Cortex of kidney (tissue), 1 donor: Measurements from ENCODE around the gene NID1.
"Not testable (repeated sequence)": the region's sequence is repeated elsewhere in the genome, so short reads cannot be mapped to it uniquely, and the experiment has no call there.

ENCODE experiments used
- DNase-seq: peaks from one replicate; lab custom pipeline; 2025; lab: John Stamatoyannopoulos, UW

NID1 gene

DNA sequence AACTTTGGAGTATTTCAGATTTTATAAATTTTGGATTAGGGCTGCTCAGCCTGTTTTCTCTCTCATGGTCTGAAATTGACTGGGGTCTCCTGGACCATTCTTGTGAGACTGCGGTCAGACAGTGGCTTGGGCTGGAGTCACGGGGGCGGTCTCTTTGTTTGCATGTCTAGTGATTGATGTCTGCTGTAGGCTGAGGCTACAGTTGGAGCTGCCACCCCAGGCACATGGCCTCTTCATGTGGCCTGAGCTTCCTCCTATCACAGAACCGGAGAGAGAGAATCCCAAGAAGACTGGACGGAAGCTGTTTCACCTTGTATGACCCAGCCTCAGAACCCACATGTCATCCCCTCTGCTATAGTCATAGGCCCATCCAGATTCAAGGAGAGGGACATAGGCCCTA lies 96.1 kb downstream of the NID1 start:
- no peak for DNase-seq

DNA sequence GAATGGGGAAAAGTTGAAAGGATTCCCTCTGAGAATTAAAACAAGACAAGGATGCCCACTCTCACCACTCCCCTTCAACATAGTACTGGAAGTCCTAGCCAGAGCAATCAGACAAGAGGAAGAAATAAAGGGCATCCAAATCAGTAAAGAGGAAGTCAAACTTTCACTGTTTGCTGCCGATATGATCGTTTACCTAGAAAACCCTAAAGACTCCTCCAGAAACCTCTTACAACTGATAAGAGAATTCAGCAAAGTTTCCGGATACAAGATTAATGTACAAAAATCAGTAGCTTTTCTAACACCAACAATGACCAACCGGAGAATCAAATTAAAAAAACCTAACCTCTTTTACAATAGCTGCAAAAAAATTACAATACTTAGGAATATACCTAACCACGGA lies 98.8 kb downstream of the NID1 start:
- DNase-seq = not testable (repeated sequence)

DNA sequence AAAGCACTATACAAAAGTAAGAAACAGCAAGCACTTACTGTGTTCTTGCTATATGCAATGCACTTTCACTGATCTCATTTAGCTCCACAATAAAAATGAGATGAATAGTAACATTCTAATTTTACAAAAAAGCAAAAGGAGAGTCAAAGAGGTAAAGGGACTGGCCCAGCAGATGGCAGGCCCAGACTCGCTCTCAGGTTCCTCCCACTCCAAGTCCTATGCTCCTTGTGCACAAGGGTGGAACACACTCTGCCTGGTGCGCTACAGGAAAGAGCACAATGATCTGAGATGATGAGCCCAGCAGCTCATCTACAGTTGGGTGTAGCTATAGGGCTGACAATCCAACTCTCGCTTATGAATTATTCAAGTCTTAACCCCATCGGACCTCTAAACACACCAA lies 104.1 kb downstream of the NID1 start:
- DNase-seq = no peak

DNA sequence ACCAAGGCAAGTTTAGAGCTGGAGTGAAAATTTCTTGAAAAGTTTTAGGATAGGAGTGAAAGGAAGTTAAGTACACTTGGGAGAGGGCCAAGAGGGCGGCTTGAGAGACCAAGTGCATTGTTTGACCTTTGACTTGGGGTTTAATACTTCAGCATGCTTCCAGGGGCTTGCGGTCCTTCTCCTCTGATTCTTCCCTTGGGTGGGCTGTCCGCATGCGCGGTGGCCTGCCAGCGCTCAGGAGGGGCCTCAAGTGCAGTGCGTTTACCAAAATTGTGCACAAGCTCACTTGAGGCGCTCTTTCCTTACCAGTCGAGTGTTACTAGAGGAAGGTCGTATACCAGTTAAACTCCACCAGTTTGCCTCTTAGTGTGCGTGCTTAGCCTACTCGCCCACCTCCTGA lies 106.9 kb downstream of the NID1 start:
- DNase-seq = no peak

DNA sequence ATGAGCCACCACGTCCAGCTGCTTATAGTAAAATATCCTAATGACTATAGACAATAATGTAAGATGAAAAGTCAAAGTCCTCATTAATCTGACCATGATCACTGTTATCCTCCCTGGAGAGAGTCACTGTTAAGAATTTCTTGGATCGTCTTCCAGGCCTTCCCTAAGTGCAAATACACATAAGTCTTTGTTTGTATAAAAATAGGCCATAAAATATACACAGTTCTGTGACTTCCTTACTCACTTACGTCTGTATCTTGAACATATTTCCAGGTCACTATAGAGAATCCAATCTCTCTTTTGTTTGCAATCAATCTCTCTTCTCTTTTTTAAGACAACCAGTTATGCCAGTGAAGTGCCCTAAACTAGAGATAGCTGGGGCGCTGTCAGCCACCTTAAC lies 109.1 kb downstream of the NID1 start:
- no peak for DNase-seq

DNA sequence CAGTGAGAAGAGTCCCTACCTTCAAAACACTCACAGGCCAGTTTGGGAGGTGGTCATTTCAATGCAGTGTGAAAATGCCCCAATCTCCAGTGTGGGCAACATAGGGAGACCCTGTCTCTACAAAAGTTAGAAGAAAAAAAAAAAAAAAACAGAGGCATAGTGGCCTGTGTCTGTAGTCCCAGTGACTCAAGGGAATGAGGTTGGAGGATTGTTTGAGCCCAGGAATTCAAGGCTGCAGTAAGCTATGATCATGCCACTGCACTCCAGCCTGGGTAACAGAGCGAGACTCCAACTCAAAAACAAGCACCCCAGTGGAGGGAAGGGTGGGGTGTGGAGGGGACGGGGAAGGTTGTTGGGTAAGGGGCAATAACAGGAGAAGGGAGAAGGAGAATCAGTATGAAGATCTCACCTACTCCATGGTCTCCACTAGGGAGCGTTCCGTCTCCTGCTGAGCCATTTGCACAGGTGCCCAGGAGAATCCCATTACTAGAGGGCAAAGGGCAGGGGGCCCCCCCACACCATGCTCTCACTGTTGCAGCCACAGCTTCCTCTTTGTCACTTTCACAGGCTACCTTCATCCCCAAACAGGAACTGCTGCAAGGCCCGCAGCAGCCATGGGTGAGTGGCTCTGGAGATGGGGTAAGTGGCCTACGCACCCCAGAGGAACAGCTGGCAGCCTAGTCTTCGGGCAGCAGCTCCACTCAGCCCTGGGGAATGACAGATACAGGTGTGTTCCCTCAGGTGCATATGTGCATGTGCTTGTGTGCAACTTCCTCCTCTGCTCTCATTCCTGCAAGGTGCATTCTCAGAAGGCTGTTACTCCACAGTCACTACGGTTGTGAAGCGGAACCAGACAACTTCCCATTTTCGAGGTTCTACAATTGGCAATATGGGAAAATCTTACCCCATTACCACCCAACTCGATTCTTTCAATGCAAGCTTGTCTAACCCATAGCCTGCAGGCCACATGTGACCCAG lies 110.3 kb downstream of the NID1 start:
- no peak for DNase-seq

DNA sequence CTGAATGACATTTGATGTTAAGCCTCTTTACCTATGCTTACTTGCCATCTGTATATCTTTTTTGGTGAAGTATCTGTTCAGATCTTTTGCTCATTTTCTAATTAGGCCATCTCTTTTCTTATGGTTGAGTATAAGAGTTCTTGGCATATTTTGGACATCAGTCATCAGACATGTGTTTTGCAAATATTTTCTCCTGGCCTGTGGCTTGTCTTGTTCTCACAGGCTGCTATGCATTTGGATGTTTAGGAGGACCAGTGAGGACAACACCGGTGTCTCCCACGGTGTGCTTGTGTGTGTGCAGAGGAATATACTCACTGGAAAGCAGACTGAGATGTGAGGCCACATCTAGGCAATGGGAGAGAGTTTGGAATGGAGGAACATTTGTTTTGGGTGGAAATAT lies 111.1 kb downstream of the NID1 start:
- DNase-seq = no peak

DNA sequence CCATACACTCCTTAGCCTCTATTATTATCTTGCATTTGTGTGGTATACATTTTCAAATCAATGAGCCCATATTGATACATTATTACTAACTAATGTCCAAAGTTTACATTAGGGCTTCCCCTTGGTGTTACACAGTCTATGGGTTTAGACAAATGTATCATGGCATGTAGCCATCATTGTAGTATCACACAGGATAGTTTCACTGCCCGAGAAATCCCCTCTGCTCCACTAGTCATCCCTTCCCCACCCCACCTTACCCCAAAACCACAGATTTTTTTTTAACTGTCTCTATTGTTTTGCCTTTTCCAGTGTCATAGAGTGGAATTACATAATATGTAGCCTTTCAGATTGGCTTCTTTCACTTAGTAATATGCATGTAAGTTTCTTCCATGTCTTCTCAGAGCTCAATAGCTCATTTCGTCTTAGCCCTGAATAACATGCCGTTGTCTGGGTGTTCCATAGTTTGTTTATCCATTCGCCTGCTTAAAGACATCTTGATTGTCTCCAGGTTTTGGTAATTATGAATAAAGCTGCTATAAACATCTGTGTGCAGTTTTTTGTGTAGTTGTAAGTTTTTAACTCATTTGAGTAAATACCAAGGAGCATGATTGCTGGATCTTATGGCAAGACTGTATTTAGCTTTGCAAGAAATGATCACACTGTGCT lies 111.8 kb downstream of the NID1 start:
- no peak for DNase-seq

DNA sequence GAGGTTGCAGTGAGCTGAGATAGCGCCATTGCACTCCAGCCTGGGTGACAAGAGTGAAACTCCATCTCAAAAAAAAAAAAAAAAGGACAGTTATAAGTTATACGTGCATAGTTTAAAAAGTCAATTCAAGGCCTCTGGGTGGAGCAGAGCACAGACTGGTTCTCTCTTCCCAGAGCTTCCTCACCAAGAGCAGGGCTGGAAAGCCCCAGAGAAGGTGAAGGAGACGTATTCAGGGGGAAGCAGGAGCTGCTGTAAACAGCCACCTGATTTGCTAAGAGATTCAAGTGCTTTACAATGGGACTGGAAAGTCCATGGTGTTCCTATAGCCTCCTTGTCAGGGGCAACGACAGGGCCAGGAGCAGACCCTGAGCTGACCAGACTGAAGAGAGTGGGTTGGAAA lies 113.2 kb downstream of the NID1 start:
- no peak for DNase-seq

DNA sequence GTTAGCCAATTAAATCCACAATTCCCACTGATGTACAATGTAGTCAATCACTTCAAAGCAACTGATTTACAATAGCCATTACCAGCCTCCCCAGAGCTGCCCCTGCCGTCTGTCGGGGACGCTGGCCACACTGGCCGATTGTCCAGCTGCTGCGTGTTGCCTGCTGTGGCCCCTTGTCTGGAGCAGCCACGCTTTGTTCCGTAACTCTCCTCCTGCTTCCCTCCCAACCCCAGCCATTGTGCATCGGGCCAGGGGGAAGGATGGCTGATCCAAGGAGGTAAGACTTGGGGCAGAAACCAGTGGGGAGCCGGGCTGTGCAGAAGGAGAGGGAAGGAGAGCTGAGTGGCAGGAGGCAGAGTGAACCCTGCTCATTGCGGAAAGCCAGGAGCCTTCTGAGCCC lies 114.6 kb downstream of the NID1 start:
- DNase-seq = no peak

DNA sequence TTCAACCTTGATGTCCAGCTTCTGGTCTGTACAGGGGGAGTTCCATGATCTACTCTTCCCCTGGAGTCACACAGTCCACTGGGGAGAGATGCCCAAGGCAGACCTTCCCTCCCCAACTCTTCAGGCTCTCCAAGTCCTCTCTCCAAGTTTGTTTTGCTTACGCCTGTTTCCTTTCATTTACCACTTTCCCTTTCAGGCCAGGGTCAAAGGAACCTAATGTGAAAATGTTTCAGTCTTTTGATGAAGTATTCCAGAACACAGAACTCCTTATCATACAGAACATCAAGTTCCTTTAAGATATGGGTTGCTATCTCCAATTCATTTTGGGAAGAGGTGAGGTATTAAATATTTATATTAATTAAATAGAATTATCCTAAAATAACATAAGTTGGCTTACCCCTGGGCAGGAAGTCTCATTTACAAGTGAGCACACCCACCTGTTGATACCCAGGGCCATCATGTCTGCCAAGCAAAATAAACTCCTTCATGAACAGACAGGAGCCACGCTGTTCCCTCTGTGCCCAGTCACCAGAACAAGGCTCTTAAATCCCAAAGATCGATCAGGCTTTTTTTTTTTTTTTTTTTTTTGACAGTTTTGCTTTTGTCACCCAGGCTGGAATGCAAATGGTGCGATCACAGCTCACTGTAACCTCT lies 116.0 kb downstream of the NID1 start:
- DNase-seq = no peak

DNA sequence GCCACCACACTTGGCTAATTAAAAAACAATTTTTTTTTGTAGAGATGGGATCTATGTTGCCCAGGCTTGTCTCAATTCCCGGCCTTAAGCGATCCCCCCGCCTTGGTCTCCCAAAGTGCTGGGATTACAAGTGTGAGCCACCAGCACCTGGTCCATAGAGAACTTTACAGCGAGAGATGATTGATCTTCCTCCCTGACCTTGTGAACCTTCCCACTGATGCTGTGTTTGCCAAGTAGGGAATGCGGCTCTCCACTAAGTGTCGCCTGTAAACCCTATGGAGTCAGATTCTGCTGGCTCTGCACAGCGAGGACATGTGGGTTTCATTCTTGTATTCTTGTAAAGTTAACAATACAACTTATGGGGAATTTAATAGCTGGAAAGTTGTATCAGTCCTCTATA lies 116.9 kb downstream of the NID1 start:
- DNase-seq = no peak

DNA sequence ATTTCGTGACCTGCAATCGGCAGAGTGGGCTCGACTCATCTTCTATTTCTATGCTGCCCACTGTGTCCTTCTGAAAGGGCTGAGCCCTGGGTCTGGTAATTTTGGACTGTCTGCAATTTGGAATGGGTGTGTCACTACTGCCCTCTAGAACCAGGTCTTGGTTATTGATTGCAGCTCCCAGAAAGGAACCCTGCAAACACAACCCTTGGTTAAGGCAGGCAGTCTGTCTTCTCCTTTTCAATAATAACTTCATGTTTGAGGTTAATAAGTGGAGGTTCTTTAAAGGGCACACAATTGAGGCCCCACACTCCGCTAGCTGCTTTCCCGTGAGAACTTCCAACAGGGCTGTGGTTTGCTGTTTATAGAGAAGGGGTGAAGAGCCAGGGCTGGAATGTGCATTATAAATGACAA lies 118.3 kb downstream of the NID1 start:
- no peak for DNase-seq

DNA sequence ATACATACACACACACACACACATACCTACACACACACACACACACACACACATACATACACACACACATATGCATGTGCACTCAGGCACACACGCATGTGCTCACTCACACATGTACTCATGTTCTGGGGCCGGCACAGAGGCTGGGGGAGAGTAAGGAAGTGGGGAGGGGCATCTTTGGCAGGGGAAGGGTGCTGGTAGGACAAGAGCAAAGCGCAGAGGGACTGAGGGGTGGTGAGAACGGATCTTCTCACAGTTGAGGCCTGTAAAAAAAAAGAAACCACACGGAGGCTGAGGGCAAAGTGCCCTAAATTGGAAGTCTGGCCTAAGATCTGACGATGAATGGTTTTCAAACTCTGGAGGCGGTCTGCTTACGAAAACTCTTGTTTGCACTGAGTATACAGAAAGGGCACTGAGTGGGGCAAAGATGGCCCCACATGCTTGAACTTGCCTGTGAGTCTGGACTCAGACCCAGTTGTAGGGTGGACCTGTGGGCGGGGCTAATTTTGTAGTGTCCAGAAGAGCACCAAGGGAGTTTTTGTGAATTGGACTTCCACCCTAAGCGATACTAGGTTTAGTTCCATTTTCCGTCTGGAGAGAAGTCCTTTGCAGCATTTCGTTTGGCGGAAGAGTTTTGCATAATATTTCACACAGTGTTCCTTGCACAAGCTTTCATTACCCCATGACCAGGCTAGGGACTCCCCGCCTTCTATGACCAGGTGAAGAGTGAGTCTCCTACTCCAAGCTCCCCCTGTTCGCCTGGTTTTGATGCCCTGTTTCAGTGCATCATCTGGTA lies 118.9 kb downstream of the NID1 start:
- DNase-seq = no peak

DNA sequence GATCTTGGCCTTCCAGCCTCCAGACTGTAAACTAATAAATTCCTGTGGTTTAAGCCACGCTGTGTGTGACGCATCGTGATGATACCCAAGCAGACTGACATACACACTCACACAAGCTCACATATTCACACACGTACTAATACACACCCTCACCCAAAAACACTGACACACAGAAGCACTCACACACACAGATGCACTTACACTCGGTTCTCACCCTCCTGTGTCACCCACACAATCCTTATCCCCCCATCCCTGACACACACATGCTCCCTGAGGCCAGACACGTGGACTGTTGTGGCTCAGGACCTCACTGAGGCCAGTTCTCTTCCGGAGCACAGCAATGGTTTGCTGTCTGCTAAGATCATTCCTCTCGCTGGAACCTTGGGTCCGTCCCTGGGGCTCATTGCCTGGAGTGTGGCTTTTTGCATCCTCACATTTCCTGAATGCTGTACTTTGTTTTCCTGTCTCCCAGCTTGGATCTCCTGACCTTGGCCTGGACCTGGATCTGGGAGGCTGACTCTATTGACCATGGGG lies 121.2 kb downstream of the NID1 start:
- DNase-seq = no peak

DNA sequence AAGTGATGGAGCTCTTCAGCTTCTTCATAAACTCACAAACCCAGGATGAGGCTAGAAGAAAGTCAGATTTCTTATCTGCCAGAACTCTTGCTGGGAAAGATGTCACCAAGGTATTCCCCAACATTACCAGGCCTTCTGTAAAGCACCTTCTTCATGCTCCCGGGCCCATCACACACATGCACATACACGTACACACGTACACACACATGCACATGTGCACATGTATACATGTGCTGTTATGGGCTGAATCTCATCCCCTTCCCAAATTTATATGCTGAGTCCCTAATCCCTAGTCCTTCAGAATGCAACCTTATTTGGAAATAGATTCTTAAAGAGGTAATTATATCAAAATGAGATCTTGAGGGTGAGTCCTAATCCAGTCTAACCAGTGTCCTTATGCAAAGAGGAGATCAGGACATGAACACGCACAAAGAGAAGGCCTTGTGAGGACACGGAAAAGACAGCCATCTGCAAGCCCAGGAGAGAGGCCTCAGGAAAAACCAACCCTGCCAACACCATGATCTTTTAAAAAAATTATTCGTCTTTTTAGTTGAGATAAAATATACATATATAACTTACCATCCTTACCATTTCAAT lies 121.8 kb downstream of the NID1 start:
- no peak for DNase-seq

DNA sequence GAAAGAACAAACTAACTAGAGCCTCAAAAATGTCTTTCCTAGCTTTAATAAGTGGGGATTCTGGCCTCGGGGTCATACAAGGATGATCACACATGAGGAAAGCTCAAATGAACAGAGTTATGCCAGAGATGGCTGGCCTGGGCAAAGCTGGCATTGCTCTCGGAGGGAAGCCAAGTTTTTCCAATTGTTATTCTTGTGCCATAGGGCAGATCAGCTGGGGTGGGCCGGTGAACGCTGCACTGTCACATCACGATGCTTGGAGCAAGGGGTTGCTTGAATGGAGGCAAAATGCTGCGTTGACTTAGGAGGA lies 122.3 kb downstream of the NID1 start:
- no peak for DNase-seq

DNA sequence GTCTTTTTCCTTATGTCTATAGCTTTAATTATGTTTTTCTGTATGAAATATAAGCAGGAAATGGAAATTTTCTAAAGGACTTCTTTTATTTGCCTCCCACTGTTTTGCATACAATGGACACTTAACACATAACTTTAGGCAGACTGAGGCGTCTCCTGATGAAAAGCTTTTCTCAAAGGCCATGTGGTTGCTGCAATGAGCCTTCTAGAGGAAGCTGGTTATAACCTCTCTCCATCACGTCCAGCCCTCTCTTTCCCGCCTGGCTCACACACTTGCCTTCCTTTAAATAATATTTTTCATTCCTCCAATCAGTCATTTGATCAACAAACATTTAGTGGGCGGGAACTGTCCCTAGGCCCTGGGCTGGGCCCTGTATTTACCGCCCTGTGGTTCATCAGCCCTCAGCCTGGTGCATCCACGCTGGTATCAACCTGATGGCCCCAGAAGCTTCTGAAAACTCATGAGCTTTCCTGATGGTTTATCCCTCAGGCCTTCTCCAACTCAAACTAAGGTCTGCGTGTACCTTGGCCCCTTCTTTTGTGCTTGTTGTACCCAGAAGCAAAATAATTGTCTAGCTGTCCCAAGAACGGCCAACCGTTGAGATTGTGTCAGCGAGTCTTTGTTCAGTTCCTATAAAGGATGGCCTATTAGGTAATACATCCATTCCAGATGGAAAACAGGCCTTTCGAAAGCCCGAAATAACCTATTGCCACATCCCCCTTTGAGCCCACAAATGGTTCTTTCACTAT lies 122.8 kb downstream of the NID1 start:
- no peak for DNase-seq

DNA sequence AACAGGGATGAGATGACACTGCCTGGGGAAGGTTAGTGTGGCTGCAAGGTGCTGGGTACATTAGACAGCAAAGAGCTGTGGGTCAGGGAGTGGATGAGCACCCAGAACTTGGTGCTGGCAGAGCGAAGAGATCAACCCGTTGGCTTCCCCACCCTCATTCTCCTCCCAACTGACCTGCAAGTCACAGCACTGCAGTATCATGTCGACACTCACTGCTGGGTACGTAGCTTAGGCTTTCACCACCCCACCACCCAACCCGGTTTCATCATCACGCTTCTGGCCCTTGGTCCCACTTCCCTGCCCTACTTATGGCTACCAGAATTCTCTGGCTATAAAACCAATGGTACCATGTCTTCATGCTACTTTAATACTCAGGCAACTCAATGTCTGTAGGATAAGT lies 124.6 kb downstream of the NID1 start:
- DNase-seq = no peak

DNA sequence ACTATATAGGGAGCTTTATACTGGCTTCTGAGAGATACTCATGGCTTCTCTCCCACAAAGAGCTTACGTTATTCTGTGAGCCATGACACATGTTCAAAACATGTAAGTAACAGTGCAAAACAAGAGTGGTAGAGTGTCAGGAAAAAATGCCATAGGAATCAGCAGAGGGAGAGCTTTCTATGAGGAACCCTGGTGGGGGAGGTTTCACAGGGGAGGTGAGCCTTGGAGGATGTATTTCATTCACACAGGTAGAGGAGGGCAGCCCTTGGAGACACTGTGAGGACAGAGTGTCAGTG lies 125.5 kb downstream of the NID1 start:
- no peak for DNase-seq
